ENCODE data around the gene THAP2. TPM values are rescaled to one million over a fixed set of nuclear protein-coding genes. Genes with fewer than 3 reads are reported as not detected.

THAP2 gene
- total RNA-seq, 4 donors from 2014 or later, result 2.8 to 3.5 (median 3.3) TPM; not detected in 1

DNA sequence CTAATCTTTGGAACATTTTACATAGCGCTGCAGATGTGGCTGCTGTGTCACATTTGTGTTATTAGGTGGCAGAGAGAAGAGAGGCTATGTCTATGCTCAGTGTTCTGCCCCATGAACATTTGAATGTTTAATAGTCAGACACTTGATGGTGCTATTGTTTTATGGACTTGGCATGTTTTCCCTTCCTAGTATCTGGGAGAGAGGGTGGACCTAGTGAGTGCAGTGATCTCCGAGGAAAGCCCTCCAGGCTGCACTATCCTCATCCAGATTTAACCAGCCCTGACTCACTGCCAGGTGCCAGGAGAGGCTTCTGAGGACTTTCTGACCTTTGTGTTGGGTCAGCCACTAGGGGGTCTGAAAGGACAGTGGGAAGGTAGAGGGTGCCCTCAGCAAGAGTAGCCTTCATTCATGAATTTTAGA is 24.8 kb upstream of the THAP2 start:
- Histone ChIP-seq H3K27me3 (no peaks in the 10 kb centered on the region), H3K9me3 (no peaks in the 10 kb centered on the region), H3K36me3 (peaks cover 0 to 73% (median 28%) of the 10 kb centered on the region in 4 donors), H3K27ac (no peak overlapping the region), H3K4me1 (no peaks in the 10 kb centered on the region), H3K4me3 (no peak overlapping the region)
- in situ Hi-C loops (cut with MboI; ENCODE audit: low pct_ligation_motif_present in 1 of 4, low pct_unique_long_range_greater_than_20kb in 1 of 4, low sequenced_read_pairs in 3 of 4) (no loop called here), intact Hi-C loops (cut with DNase I; ENCODE audit: low total_unique reads) (no loop called here)
- no peak for TF ChIP-seq EP300 (IDR thresholded peaks at IDR 0.05; ENCODE audit: low read depth)
- TF ChIP-seq POLR2AphosphoS5 (IDR thresholded peaks at IDR 0.05), result no peak
- TF ChIP-seq, protein P1, sequence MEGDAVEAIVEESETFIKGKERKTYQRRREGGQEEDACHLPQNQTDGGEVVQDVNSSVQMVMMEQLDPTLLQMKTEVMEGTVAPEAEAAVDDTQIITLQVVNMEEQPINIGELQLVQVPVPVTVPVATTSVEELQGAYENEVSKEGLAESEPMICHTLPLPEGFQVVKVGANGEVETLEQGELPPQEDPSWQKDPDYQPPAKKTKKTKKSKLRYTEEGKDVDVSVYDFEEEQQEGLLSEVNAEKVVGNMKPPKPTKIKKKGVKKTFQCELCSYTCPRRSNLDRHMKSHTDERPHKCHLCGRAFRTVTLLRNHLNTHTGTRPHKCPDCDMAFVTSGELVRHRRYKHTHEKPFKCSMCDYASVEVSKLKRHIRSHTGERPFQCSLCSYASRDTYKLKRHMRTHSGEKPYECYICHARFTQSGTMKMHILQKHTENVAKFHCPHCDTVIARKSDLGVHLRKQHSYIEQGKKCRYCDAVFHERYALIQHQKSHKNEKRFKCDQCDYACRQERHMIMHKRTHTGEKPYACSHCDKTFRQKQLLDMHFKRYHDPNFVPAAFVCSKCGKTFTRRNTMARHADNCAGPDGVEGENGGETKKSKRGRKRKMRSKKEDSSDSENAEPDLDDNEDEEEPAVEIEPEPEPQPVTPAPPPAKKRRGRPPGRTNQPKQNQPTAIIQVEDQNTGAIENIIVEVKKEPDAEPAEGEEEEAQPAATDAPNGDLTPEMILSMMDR (IDR thresholded peaks at IDR 0.05), result no peak
- TF ChIP-seq POLR2A (IDR thresholded peaks at IDR 0.05), result no peak
- DNase-seq, result no peak
- 73% methylated on average over 2 of the region's 2 CpGs; no CpG with 5 or more reads in 1 of the 2 donors for WGBS, 2 donors (ENCODE audit: low coverage in 1 of 2)

DNA sequence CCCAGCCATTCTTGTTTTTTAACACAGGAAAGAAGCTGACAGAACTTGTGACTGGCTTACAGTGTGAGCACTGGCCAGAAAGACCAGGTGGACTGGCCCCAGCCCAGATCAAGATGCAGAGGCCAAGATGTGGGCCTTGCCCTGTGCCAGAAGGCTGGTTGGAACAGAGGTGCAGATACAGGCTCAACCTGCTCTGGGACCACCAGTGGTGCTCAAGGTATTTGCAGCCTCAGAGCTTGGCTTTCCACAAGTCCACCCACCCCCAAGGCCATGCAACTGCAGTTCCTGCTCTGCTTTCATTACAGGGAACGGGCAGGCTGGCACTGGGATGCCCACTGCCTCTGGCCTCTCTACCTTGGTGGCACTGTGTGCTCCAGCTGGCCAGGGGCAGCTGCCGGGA is 23.8 kb upstream of the THAP2 start:
- TF ChIP-seq, protein P1 (IDR thresholded peaks at IDR 0.05), result no peak
- no peak for TF ChIP-seq POLR2A (IDR thresholded peaks at IDR 0.05)
- no peak for TF ChIP-seq EP300 (IDR thresholded peaks at IDR 0.05; ENCODE audit: low read depth)
- TF ChIP-seq POLR2AphosphoS5 (IDR thresholded peaks at IDR 0.05), result no peak
- H3K36me3 ChIP-seq, result peaks cover 0 to 73% (median 28%) of the 10 kb centered on the region in 4 donors

DNA sequence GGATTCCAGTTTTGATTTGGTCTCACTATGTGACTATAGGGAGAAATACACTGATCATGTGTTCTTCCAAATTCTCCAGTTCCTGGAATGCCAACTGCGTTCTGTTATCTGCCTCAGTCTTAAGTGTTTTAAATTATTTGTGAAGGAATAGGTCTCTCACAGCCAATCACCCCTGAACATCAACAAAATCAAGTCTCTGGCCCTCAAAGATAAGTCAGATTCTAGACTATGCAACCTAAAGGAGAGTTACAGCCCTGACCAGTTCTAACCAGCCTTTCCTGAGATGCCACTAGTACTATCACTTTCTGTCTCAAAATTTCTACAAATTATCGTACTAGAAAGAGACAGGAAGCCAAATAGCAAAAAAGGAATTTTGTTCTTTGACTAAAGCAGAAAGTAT is 22.7 kb upstream of the THAP2 start:
- in situ Hi-C loops (cut with MboI; ENCODE audit: low pct_ligation_motif_present in 1 of 4, low pct_unique_long_range_greater_than_20kb in 1 of 4, low sequenced_read_pairs in 3 of 4), result no loop called here
- intact Hi-C loops (cut with DNase I; ENCODE audit: low total_unique reads), result no loop called here
- no peaks in the 10 kb centered on the region for H3K27me3 ChIP-seq
- DNase-seq, result no peak
- H3K36me3 ChIP-seq, result peaks cover 0 to 71% (median 26%) of the 10 kb centered on the region in 4 donors
- no peak overlapping the region for H3K4me3 ChIP-seq
- no peaks in the 10 kb centered on the region for H3K4me1 ChIP-seq
- TF ChIP-seq, protein P1 (IDR thresholded peaks at IDR 0.05), result no peak
- no peak for TF ChIP-seq POLR2A (IDR thresholded peaks at IDR 0.05)
- no peaks in the 10 kb centered on the region for H3K9me3 ChIP-seq
- H3K27ac ChIP-seq, result no peak overlapping the region
- WGBS, 2 donors (ENCODE audit: low coverage in 1 of 2), result 84 to 90% methylated on average over 2 of the region's 2 CpGs

More for the DNA sequence above, 23.8 kb upstream of the THAP2 start:
- Histone ChIP-seq H3K27ac (no peak overlapping the region), H3K9me3 (no peaks in the 10 kb centered on the region), H3K27me3 (no peaks in the 10 kb centered on the region), H3K4me1 (no peaks in the 10 kb centered on the region), H3K4me3 (no peak overlapping the region)
- intact Hi-C loops (cut with DNase I; ENCODE audit: low total_unique reads) (no loop called here), in situ Hi-C loops (cut with MboI; ENCODE audit: low pct_ligation_motif_present in 1 of 4, low pct_unique_long_range_greater_than_20kb in 1 of 4, low sequenced_read_pairs in 3 of 4) (no loop called here)
- 83 to 100% methylated on average over 1 to 2 of the region's 2 CpGs for WGBS, 2 donors (ENCODE audit: low coverage in 1 of 2)
- no peak for DNase-seq

DNA sequence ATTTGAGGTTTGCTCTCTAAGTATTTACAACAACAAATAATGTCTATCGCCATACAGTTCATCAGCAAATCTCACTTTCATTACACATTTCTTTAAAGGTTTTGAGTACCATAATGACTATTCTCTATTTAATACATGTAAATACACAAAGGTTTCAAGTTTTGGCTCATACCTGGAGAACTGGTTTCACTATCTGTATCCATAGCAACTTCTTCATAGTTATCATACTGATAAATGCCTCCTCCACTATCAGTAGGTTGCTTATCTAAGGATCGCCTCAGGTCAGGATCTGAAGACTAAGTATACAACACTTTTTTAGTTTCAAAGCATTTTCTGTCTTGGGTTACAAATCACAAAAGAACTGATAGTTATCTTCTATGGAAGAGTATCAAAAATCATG is 21.8 kb upstream of the THAP2 start:
- Histone ChIP-seq H3K27ac (no peak overlapping the region), H3K36me3 (peaks cover 0 to 75% (median 25%) of the 10 kb centered on the region in 4 donors), H3K27me3 (no peaks in the 10 kb centered on the region), H3K4me1 (no peaks in the 10 kb centered on the region), H3K9me3 (no peaks in the 10 kb centered on the region), H3K4me3 (no peak overlapping the region)
- 77 to 78% methylated on average over 2 of the region's 2 CpGs for WGBS, 2 donors (ENCODE audit: low coverage in 1 of 2)
- no peak for TF ChIP-seq POLR2A (IDR thresholded peaks at IDR 0.05)
- TF ChIP-seq EP300 (IDR thresholded peaks at IDR 0.05; ENCODE audit: low read depth), result no peak
- TF ChIP-seq POLR2AphosphoS5 (IDR thresholded peaks at IDR 0.05), result no peak
- TF ChIP-seq, protein P1 (IDR thresholded peaks at IDR 0.05), result no peak
- in situ Hi-C loops (cut with MboI; ENCODE audit: low pct_ligation_motif_present in 1 of 4, low pct_unique_long_range_greater_than_20kb in 1 of 4, low sequenced_read_pairs in 3 of 4) (no loop called here), intact Hi-C loops (cut with DNase I; ENCODE audit: low total_unique reads) (no loop called here)
- DNase-seq, result no peak

All from transverse colon (tissue), 4 donors.